Heart right ventricle (tissue), 16 donors: ENCODE results near the gene TTC9. TPM values are rescaled to one million over a fixed set of nuclear protein-coding genes. Genes with fewer than 3 reads are reported as not detected.

Experiments
- ATAC-seq, 8 donors: fragments of 200-7000 bp; cut with Tn5 transposase; one replicate each; pipeline ENCODE4 v1.9.1; 2020; ENCODE audit warnings: mild to moderate bottlenecking in 8 of 8, moderate library complexity in 8 of 8, moderate number of reproducible peaks in 1 of 8
- DNase-seq, 2 donors: peaks; one replicate each; pipeline ENCODE4 v3.0.0-alpha.2; 2020
- H3K27ac ChIP-seq, 10 donors: fragments of 200-600 bp; sonication (generic) in 2 of 10; one replicate each; pipeline versions ENCODE4 v1.5.0 to v1.8.0; 2020 to 2022; ENCODE audit warnings: mild to moderate bottlenecking in 3 of 10
- H3K27me3 ChIP-seq, 7 donors: fragments of 200-600 bp; one replicate each; pipeline ENCODE4 v1.8.0; 2021 to 2022; ENCODE audit warnings: mild to moderate bottlenecking in 2 of 7
- H3K36me3 ChIP-seq, 9 donors: fragments of 200-600 bp; sonication (generic) in 1 of 9; one replicate each; pipeline versions ENCODE4 v1.5.0 to v1.8.0; 2020 to 2022; ENCODE audit warnings: mild to moderate bottlenecking in 2 of 9
- H3K4me1 ChIP-seq, 9 donors: fragments of 200-600 bp; sonication (generic) in 1 of 9; one replicate each; pipeline versions ENCODE4 v1.5.0 to v1.8.0; 2020 to 2022; ENCODE audit warnings: mild to moderate bottlenecking in 4 of 9
- H3K4me3 ChIP-seq, 10 donors: fragments of 200-600 bp; sonication (generic) in 2 of 10; one replicate each; pipeline versions ENCODE4 v1.5.0 to v1.8.0; 2020 to 2022; ENCODE audit warnings: mild to moderate bottlenecking in 7 of 10, moderate library complexity in 2 of 10
- H3K9me3 ChIP-seq, 11 donors: fragments of 200-600 bp in 10 of 11; sonication (generic) in 2 of 11; one replicate each; pipeline versions ENCODE4 v1.5.0 to v1.8.0; 2013 to 2022; ENCODE audit warnings: mild to moderate bottlenecking in 2 of 11, control low read depth in 1 of 11, moderate library complexity in 1 of 11
- CTCF ChIP-seq, 9 donors: fragments of 200-600 bp; sonication (generic) in 2 of 9; IDR thresholded peaks; one replicate each; pipeline versions ENCODE4 v1.5.0 to v1.8.0; 2021 to 2022; ENCODE audit warnings: antibody characterized with exemption in 9 of 9, mild to moderate bottlenecking in 5 of 9, moderate library complexity in 1 of 9
- whole genome bisulfite sequencing, 2 donors: extraction: QIAGEN DNeasy Blood & Tissue Kit; methylation state at CpG; one replicate each; pipeline ENCODE4 v1.1.7; 2013; ENCODE audit warnings: inconsistent platforms in 1 of 2; 5-methylcytosine and 5-hydroxymethylcytosine counted together
- intact Hi-C, 10 donors: fragments of 100-400 bp; cut with DNase I; formaldehyde crosslinking; loops; one replicate each; pipeline versions ENCODE4 v1.11.1 to v1.14.2; 2022
- polyA plus RNA-seq, 2 donors: library from polyadenylated mRNA; stranded (reverse); fragments of 200-250 nt; gene quantifications; one replicate each; pipeline ENCODE4 v1.2.3, GENCODE V29; 2013
- total RNA-seq, 10 donors: library from RNA; stranded (reverse); fragmentation: NEBNext Ultra II Directional in 3 of 10; extraction: Animal tissue kit (Norgen Biotek cat#: 25700) in 3 of 10; gene quantifications; one replicate each; pipeline versions ENCODE4 v1.2.1 to v1.2.4, GENCODE V29; 2021 to 2023
- donor health status: Arrhythmogenic right ventricular cardiomyopathy.
- donor health status: ischemic (EF 13 %, LVEDD 7.1; RV severe dilation, severe dysfunction).
- donor health status: healthy with polysubstance abuse.
- donor health status: DM: no; HTN: yes; CAD: no.
- donor health status: DM: no; HTN: no; CAD: no.
- donor health status: ischemic (EF 25% LVEDD 6.9; RV normal size, moderate dysfunction).
- donor health status: ischemic (EF 25% LVEDD 5.7; RV mildly dilated, moderate dysfunction).
- donor health status: healthy.
- donor health status: DM: yes; HTN: yes; CAD: no.
- donor health status: Ischemic cardiomyopathy.
- donor health status: ischemic (EF 35%, LVEDD 5.7; RV mildly dilated, moderate dysfunction).
- donor health status: nonischemic (EF 11% LVEDD 7.7; RV severe dilation, severe dysfunction).
- donor health status: DM: yes; HTN: yes; CAD: no.
- donor health status: PGD.
- donor health status: ischemic (EF 29% LVEDD 5.4; RV normal size, mild dysfunction).
- donor health status: nonischemic (EF 23%, LVEDD 6.1; RV moderate dilation, normal function).

The TTC9 gene
- total and polyA plus RNA-seq, 12 donors: 0.22 to 2.9 (median 1.1) TPM

GRCh38 chr14:70680748-70681147 lies 39.0 kb downstream of the TTC9 start:
- Histone ChIP-seq H3K27ac (no peak overlapping the region), H3K4me1 (no peaks in the 10 kb centered on the region), H3K27me3 (peaks cover 0 to 3% (median 0%) of the 10 kb centered on the region in 7 donors), H3K4me3 (no peak overlapping the region), H3K36me3 (no peaks in the 10 kb centered on the region), H3K9me3 (no peaks in the 10 kb centered on the region)
- 95 to 98% methylated on average over 2 of the region's 2 CpGs for WGBS, 2 donors
- ATAC-seq (no peak), DNase-seq (no peak)
- no peak for TF ChIP-seq CTCF (IDR thresholded peaks at IDR 0.05)
- intact Hi-C loops: no loop called here

- 59 to 67% methylated on average over 6 of the region's 6 CpGs for WGBS, 2 donors
- no peak for TF ChIP-seq CTCF (IDR thresholded peaks at IDR 0.05)
- no peak overlapping the region for H3K27ac ChIP-seq
- no peaks in the 10 kb centered on the region for H3K4me1 ChIP-seq
- H3K27me3 ChIP-seq: no peaks in the 10 kb centered on the region
- H3K9me3 ChIP-seq: no peaks in the 10 kb centered on the region
- H3K36me3 ChIP-seq: no peaks in the 10 kb centered on the region
- intact Hi-C loops: no loop called here
- no peak overlapping the region for H3K4me3 ChIP-seq
- ATAC-seq: no peak
- DNase-seq: no peak
Measured at GRCh38 chr14:70683983-70684382, 42.3 kb downstream of the TTC9 start.

- intact Hi-C loops: no loop called here
- WGBS, 2 donors: 80 to 87% methylated on average over 7 of the region's 7 CpGs
- Histone ChIP-seq H3K27me3 (no peaks in the 10 kb centered on the region), H3K9me3 (no peaks in the 10 kb centered on the region), H3K27ac (no peak overlapping the region), H3K36me3 (no peaks in the 10 kb centered on the region), H3K4me3 (no peak overlapping the region), H3K4me1 (no peaks in the 10 kb centered on the region)
- TF ChIP-seq CTCF (IDR thresholded peaks at IDR 0.05): no peak
- DNase-seq (no peak), ATAC-seq (no peak)
Measured at GRCh38 chr14:70685474-70686197, 43.9 kb downstream of the TTC9 start.

- Histone ChIP-seq H3K9me3 (no peaks in the 10 kb centered on the region), H3K27ac (peak overlapping the region in 1 of 10 donors; percentile 66), H3K27me3 (no peaks in the 10 kb centered on the region), H3K4me1 (no peaks in the 10 kb centered on the region), H3K4me3 (no peak overlapping the region), H3K36me3 (no peaks in the 10 kb centered on the region)
- peak in 2 of 8 donors; percentile 20 to 39 for ATAC-seq
- WGBS, 2 donors: 87 to 90% methylated on average over 10 of the region's 10 CpGs
- DNase-seq: peak; percentile 7 to 21
- intact Hi-C loops: no loop called here
- TF ChIP-seq CTCF (IDR thresholded peaks at IDR 0.05): no peak
Measured at GRCh38 chr14:70692210-70692609, 50.5 kb downstream of the TTC9 start.
